Ovary (tissue), 9 donors: ENCODE results near the gene TTLL3. TPM values are rescaled to one million over a fixed set of nuclear protein-coding genes. Genes with fewer than 3 reads are reported as not detected.

Source experiments
- DNase-seq, 5 donors: peaks; one replicate each; pipeline ENCODE4 v3.0.0-alpha.2; 2019 to 2020
- H3K27ac ChIP-seq, 2 donors: fragments of 200-600 bp; one replicate each; pipeline versions ENCODE4 v1.5.1 to v1.8.0; 2019 to 2022
- H3K27me3 ChIP-seq: fragments of 200-600 bp; one replicate; pipeline ENCODE4 v1.8.0; 2022
- H3K36me3 ChIP-seq: fragments of 200-600 bp; sonication (generic); one replicate; pipeline ENCODE4 v1.5.1; 2019
- H3K4me1 ChIP-seq: one replicate; pipeline ENCODE4 v1.8.1; 2013; ENCODE audit warnings: mild to moderate bottlenecking, moderate library complexity; ENCODE audit not compliant: insufficient read depth
- H3K4me3 ChIP-seq: fragments of 200-600 bp; sonication (generic); one replicate; pipeline ENCODE4 v1.5.1; 2017
- H3K9me3 ChIP-seq, 2 donors: fragments of 200-600 bp in 1 of 2; sonication (generic) in 1 of 2; one replicate each; pipeline versions ENCODE4 v1.5.1 to v1.8.1; 2013 to 2019; ENCODE audit warnings: mild to moderate bottlenecking in 1 of 2, moderate library complexity in 1 of 2
- EP300 ChIP-seq: sonication (generic); formaldehyde crosslinking; IDR thresholded peaks from one replicate; pipeline ENCODE4 v1.6.1; 2017; ENCODE audit warnings: antibody characterized with exemption
- POLR2A ChIP-seq: fragments of 450-650 bp; IDR thresholded peaks from one replicate; pipeline ENCODE4 v1.6.1; 2017; ENCODE audit warnings: antibody characterized with exemption, mild to moderate bottlenecking, moderate library complexity
- WGBS, 3 donors: extraction: QIAGEN DNeasy Blood & Tissue Kit in 1 of 3; methylation state at CpG; one replicate each; pipeline versions ENCODE4 v1.1.5 to v1.1.7; 2013 to 2017; 5-methylcytosine and 5-hydroxymethylcytosine counted together
- intact Hi-C, 4 donors: fragments of 100-400 bp; cut with DNase I; formaldehyde crosslinking; loops; one replicate each; pipeline versions ENCODE4 v1.11.0 to v1.15.1; 2022 to 2023
- polyA plus RNA-seq, 2 donors: library from polyadenylated mRNA; stranded (reverse); fragments of 200-250 nt in 1 of 2; fragments of 350-450 nt in 1 of 2; fragmentation: Illumina TruSeq in 1 of 2; extraction: RNeasy Lipid Tissue Mini Kit (QIAGEN cat#74804) in 1 of 2; gene quantifications; one replicate each; pipeline ENCODE4 v1.2.3, GENCODE V29; 2013 to 2014
- total RNA-seq, 7 donors: library from RNA; depleted of rRNA in 2 of 7; stranded (reverse); fragments of >200 nt in 2 of 7; fragmentation: NEBNext Ultra II Directional in 3 of 7; extraction: Animal tissue kit (Norgen Biotek cat#: 25700) in 3 of 7; gene quantifications; one replicate each; pipeline versions ENCODE4 v1.1.0 to v1.2.4, GENCODE V29; 2016 to 2023
- TF ChIP-seq, protein P1 (sequence below), 3 donors: fragments of 450-650 bp in 2 of 3; fragments of 200-600 bp in 1 of 3; IDR thresholded peaks; one replicate each; pipeline versions ENCODE4 v1.5.1 to v1.8.0; 2016 to 2022; ENCODE audit warnings: antibody characterized with exemption in 3 of 3, mild to moderate bottlenecking in 1 of 3
- donor health status: DM: no; HTN: no; CAD: no; lungs with moderate emphysema.
- donor health status: DM: no; HTN: no; CAD: no.
- donor health status: Bipolar disorder and iron deficiency.
- donor health status: DM: yes; HTN: yes; CAD: no.
- donor health status: DM: no; HTN: no; CAD: no.
- donor health status: DM: yes; HTN: yes; CAD: no.

TTLL3 gene
- total and polyA plus RNA-seq, 9 donors = 43.0 to 94.4 (median 62.0) TPM

GRCh38 chr3:9808345-9809037, 1.6 kb upstream of the TTLL3 start:
- H3K4me1 ChIP-seq = peaks cover 8% of the 10 kb centered on the region
- intact Hi-C loops = no loop called here
- peak overlapping the region in 1 of 2 donors; percentile 92 for H3K27ac ChIP-seq
- DNase-seq = no peak
- H3K4me3 ChIP-seq = no peak overlapping the region
- H3K36me3 ChIP-seq = no peaks in the 10 kb centered on the region
- no peaks in the 10 kb centered on the region for H3K9me3 ChIP-seq
- WGBS, 3 donors = 73 to 82% (median 77%) methylated on average over 7 of the region's 7 CpGs
- no peak for TF ChIP-seq EP300
- TF ChIP-seq, protein P1, sequence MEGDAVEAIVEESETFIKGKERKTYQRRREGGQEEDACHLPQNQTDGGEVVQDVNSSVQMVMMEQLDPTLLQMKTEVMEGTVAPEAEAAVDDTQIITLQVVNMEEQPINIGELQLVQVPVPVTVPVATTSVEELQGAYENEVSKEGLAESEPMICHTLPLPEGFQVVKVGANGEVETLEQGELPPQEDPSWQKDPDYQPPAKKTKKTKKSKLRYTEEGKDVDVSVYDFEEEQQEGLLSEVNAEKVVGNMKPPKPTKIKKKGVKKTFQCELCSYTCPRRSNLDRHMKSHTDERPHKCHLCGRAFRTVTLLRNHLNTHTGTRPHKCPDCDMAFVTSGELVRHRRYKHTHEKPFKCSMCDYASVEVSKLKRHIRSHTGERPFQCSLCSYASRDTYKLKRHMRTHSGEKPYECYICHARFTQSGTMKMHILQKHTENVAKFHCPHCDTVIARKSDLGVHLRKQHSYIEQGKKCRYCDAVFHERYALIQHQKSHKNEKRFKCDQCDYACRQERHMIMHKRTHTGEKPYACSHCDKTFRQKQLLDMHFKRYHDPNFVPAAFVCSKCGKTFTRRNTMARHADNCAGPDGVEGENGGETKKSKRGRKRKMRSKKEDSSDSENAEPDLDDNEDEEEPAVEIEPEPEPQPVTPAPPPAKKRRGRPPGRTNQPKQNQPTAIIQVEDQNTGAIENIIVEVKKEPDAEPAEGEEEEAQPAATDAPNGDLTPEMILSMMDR (IDR thresholded peaks at IDR 0.05) = no peak
- no peak for TF ChIP-seq POLR2A
- H3K27me3 ChIP-seq = no peaks in the 10 kb centered on the region

DNA sequence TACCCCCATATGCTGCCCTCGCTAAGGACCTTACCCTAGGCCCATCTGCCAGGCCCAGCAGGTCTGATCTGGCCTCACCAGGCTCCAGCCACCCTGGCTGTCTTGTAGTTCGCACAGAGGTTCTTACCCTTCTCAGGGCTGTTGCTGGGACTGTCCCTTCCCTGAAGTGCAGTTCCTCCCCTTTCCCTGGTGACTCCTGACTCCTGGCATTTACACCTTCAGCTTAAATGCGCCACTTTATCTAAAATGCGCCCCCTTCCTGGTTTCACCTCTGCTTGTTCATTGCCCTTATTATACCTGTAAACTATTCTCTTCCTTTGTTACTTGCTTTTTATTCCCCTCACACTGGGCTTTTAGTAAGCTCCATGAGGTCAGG, 835 bp upstream of the TTLL3 start:
- intact Hi-C loops = no loop called here
- H3K36me3 ChIP-seq = no peaks in the 10 kb centered on the region
- DNase-seq = no peak
- peak overlapping the region; percentile 0 to 92 for H3K27ac ChIP-seq
- peak overlapping the region; percentile 65 for H3K4me3 ChIP-seq
- H3K4me1 ChIP-seq = peaks cover 8% of the 10 kb centered on the region
- TF ChIP-seq, protein P1 (IDR thresholded peaks at IDR 0.05) = no peak
- TF ChIP-seq POLR2A = no peak
- no peak for TF ChIP-seq EP300
- H3K27me3 ChIP-seq = no peaks in the 10 kb centered on the region
- WGBS, 3 donors = 86 to 92% (median 87%) methylated on average over 4 of the region's 4 CpGs
- H3K9me3 ChIP-seq = no peaks in the 10 kb centered on the region

- H3K9me3 ChIP-seq = no peaks in the 10 kb centered on the region
- peaks cover 8% of the 10 kb centered on the region for H3K4me1 ChIP-seq
- 0 to 4% (median 2%) methylated on average over 18 of the region's 18 CpGs for WGBS, 3 donors
- H3K36me3 ChIP-seq = no peaks in the 10 kb centered on the region
- peak overlapping the region; percentile 0 to 92 for H3K27ac ChIP-seq
- H3K27me3 ChIP-seq = no peaks in the 10 kb centered on the region
- TF ChIP-seq, protein P1 (IDR thresholded peaks at IDR 0.05) = no peak
- peak overlapping the region; percentile 65 for H3K4me3 ChIP-seq
- intact Hi-C loops = no loop called here
- peak in 3 of 5 donors; percentile 37 to 61 (median 44) for DNase-seq
Observed at GRCh38 chr3:9810433-9810770, 340 bp downstream of the TTLL3 start.

- WGBS, 3 donors = 43 to 54% (median 51%) methylated on average over 10 of the region's 10 CpGs
- H3K9me3 ChIP-seq = no peaks in the 10 kb centered on the region
- H3K4me1 ChIP-seq = peaks cover 8% of the 10 kb centered on the region
- no peak for DNase-seq
- no peak for TF ChIP-seq EP300
- TF ChIP-seq, protein P1 (IDR thresholded peaks at IDR 0.05) = no peak
- no peak for TF ChIP-seq POLR2A
- H3K27me3 ChIP-seq = no peaks in the 10 kb centered on the region
- H3K36me3 ChIP-seq = no peaks in the 10 kb centered on the region
- H3K27ac ChIP-seq = peak overlapping the region; percentile 54 to 92
- intact Hi-C loops = no loop called here
- H3K4me3 ChIP-seq = peak overlapping the region; percentile 65
Observed at GRCh38 chr3:9810846-9811245, 784 bp downstream of the TTLL3 start.
